Osteocyte (in vitro differentiated cells): Measurements from ENCODE around the gene DUSP6. TPM values are rescaled to one million over a fixed set of nuclear protein-coding genes. Genes with fewer than 3 reads are reported as not detected.

Experiments used
- DNase-seq: peaks from one replicate; pipeline ENCODE4 v3.0.0; 2021; ENCODE audit warnings: mixed read lengths; ENCODE audit not compliant: unreplicated experiment; ENCODE audit errors: extremely low spot score
- H3K27ac Mint-ChIP-seq: one replicate; pipeline ENCODE4 v1.8.0; 2021; ENCODE audit warnings: mild to moderate bottlenecking, mixed read lengths; ENCODE audit not compliant: unreplicated experiment
- H3K27me3 Mint-ChIP-seq: one replicate; pipeline ENCODE4 v1.8.0; 2021; ENCODE audit warnings: mixed read lengths; ENCODE audit not compliant: unreplicated experiment
- H3K36me3 Mint-ChIP-seq: one replicate; pipeline ENCODE4 v1.8.0; 2021; ENCODE audit warnings: mixed read lengths; ENCODE audit not compliant: unreplicated experiment
- H3K4me1 Mint-ChIP-seq: one replicate; pipeline ENCODE4 v1.8.0; 2021; ENCODE audit warnings: mixed read lengths; ENCODE audit not compliant: unreplicated experiment
- H3K4me3 Mint-ChIP-seq: one replicate; pipeline ENCODE4 v1.8.0; 2021; ENCODE audit warnings: mild to moderate bottlenecking, moderate library complexity, mixed read lengths; ENCODE audit not compliant: unreplicated experiment
- H3K9me3 Mint-ChIP-seq: one replicate; pipeline ENCODE4 v1.8.0; 2021; ENCODE audit warnings: mixed read lengths; ENCODE audit not compliant: unreplicated experiment
- total RNA-seq: library from RNA; stranded (reverse); gene quantifications from 2 replicates; pipeline ENCODE4 v1.2.1, GENCODE V29; 2021
- TF ChIP-seq, protein P1 (sequence below): fragments of 200-600 bp; sonication (generic); IDR thresholded peaks from 2 replicates; pipeline ENCODE4 v1.5.0; 2021; ENCODE audit warnings: antibody characterized with exemption, mild to moderate bottlenecking, moderate library complexity

Gene DUSP6
- total RNA-seq, 1 donor from 2014 or later = 55.1 TPM

DNA sequence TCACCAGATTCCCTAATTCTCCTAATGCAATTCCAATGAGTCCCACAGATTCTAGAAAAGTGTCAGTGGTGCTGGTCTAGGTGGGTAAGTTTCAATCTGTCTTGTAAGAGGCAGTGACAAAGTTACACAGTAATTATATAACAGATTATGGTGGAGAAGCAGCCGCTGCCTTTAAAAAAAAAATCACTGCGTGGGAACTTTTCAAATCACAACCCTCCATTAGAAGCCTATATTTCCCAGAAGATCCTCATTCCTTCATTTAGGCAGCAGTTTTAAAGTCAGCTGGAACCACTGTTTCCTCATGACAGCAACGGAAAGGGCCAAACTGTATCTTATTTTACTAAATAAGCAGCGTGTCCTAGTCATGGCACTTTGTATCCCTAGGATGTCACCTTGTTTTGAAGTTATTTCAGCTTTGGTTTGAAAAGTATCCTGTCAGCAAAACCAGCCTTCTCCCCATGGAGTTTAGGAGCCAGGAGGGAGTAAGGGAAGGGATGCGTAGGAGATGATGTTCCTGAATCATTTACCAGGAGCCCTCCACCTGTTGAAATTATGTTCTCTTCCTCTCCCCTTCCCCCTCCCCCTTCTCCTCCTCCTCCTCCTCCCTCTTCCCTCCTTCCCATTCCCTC lies 27.7 kb upstream of the DUSP6 start:
- TF ChIP-seq, protein P1, sequence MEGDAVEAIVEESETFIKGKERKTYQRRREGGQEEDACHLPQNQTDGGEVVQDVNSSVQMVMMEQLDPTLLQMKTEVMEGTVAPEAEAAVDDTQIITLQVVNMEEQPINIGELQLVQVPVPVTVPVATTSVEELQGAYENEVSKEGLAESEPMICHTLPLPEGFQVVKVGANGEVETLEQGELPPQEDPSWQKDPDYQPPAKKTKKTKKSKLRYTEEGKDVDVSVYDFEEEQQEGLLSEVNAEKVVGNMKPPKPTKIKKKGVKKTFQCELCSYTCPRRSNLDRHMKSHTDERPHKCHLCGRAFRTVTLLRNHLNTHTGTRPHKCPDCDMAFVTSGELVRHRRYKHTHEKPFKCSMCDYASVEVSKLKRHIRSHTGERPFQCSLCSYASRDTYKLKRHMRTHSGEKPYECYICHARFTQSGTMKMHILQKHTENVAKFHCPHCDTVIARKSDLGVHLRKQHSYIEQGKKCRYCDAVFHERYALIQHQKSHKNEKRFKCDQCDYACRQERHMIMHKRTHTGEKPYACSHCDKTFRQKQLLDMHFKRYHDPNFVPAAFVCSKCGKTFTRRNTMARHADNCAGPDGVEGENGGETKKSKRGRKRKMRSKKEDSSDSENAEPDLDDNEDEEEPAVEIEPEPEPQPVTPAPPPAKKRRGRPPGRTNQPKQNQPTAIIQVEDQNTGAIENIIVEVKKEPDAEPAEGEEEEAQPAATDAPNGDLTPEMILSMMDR = no peak
- DNase-seq = no peak
- Mint-ChIP-seq H3K4me3 (no peak overlapping the region), H3K9me3 (no peaks in the 10 kb centered on the region), H3K36me3 (no peaks in the 10 kb centered on the region), H3K27ac (no peak overlapping the region), H3K4me1 (peaks cover 26% of the 10 kb centered on the region), H3K27me3 (no peaks in the 10 kb centered on the region)

DNA sequence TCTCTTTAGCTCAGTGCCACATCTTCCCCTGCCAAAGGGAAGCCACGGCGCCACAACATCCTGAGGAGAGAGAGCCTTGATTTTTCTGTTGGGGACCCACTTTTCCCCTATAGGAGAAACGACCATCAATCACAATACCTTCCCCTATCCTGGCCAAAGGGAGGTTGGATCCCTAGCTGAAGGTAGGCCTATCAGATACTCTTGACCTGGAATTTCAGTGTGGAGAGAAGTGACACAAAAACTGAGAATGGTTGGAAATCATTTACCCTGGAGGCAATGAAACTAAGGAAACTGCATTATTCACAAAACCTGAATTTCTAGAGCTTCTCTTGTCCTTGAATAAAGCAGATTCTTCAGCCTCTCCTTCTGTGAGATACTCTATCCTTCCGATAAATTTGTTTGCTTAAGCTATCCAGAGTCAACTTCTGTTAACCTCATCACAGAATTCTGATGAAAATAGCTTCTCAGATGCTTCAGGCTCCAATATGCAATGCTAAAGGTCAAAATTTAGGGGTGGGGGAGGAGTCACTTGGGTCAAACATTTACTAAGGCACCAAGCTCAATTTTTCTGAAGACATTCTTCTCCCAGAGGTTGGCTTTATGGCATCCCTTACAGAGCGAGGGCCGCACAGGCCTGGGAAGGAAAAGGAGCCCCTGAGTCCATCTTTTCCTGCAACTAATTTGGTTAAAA lies 27.0 kb upstream of the DUSP6 start:
- Mint-ChIP-seq H3K27ac (no peak overlapping the region), H3K27me3 (no peaks in the 10 kb centered on the region), H3K4me1 (peaks cover 23% of the 10 kb centered on the region), H3K36me3 (no peaks in the 10 kb centered on the region), H3K4me3 (no peak overlapping the region), H3K9me3 (no peaks in the 10 kb centered on the region)
- DNase-seq = no peak
- TF ChIP-seq, protein P1 = no peak

DNA sequence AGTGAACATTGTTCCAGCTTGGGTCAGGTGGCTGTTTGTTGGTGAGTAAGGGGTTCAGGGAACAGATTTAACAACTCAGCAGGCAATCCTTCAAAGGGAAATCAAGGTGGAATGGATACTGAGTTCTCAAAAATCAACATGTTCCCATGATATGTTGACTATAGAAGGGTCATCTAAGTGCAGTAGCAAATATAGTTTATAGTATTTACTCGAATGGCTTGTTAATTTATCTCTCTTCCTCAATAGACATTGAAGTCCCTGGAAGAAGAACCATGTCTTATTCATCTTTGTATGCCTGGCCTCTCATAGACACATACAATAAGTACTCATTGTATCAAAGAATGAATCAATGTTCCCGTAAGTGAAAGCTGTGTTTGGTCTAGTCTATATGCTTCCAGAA lies 24.5 kb upstream of the DUSP6 start:
- H3K4me3 Mint-ChIP-seq = no peak overlapping the region
- peaks cover 26% of the 10 kb centered on the region for H3K4me1 Mint-ChIP-seq
- H3K27me3 Mint-ChIP-seq = no peaks in the 10 kb centered on the region
- H3K9me3 Mint-ChIP-seq = no peaks in the 10 kb centered on the region
- H3K36me3 Mint-ChIP-seq = no peaks in the 10 kb centered on the region
- DNase-seq = no peak
- TF ChIP-seq, protein P1 = no peak
- H3K27ac Mint-ChIP-seq = no peak overlapping the region

DNA sequence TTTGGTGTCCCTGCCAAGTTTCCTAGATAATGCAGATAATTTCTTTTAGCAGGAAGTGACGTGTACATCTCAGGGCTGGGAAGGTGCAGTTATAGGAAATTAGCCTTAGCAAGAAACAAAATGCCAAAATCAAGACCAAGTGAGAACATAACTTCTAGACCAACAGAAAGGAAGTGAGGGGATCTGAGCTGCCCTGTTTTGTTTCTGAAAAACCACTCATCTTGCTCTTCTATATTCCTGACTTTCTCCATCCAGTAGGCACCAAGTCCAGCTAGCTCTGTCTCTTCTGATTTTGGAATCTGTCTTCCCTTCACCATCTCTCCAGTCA lies 23.9 kb upstream of the DUSP6 start:
- Mint-ChIP-seq H3K4me1 (peaks cover 29% of the 10 kb centered on the region), H3K36me3 (no peaks in the 10 kb centered on the region), H3K27ac (no peak overlapping the region), H3K27me3 (no peaks in the 10 kb centered on the region), H3K4me3 (no peak overlapping the region), H3K9me3 (no peaks in the 10 kb centered on the region)
- DNase-seq = no peak
- TF ChIP-seq, protein P1 = no peak

DNA sequence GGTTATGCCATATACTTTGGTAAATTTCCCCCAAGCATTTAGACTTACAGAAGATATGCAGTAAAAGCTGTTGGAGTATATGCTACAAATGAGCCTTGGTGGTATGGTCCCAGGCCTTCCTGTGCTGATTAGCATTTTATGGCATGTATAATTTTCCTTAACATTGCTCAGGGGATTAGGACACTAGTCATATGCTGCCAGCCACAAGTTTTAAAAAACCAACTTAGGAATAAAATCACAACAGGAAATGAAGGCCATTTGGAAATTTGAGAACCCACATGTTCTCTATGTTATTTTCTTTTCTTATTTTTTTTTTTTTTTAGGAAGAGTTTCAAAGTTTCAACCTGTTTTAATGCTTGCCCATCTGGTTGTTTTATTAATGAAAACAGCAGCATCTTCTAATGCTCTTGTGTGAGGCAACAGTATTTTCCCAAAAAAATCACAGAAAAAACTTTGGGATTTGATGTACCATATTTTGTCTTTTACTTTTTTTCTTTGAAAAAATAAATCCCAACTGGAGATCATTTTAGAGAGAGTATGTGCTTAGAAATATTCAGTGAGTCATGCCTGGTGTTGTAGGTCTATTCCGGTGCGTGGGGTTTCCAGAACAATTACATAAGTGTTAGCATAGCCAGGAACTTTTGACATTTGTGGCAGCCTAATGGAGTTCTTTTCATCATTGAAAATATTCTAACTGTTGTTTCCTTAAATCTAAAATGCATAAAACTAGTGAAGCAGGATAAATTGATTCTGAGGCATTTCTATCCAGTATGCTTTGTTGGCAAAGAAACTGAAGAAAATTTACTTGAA lies 21.7 kb upstream of the DUSP6 start:
- H3K27me3 Mint-ChIP-seq = no peaks in the 10 kb centered on the region
- no peaks in the 10 kb centered on the region for H3K36me3 Mint-ChIP-seq
- TF ChIP-seq, protein P1 = no peak
- H3K27ac Mint-ChIP-seq = peak overlapping the region; percentile 88
- peaks cover 49% of the 10 kb centered on the region for H3K4me1 Mint-ChIP-seq
- H3K9me3 Mint-ChIP-seq = no peaks in the 10 kb centered on the region
- DNase-seq = no peak
- no peak overlapping the region for H3K4me3 Mint-ChIP-seq
